K562 (cell line): ENCODE data around the gene PGLYRP1. TPM values are rescaled to one million over a fixed set of nuclear protein-coding genes. Genes with fewer than 3 reads are reported as not detected.
A peak's percentile ranks its signal among the peaks of the same experiment; 100 is the strongest.

Experiments used
- CBX1 ChIP-seq: sonication (generic); IDR thresholded peaks from 2 replicates; pipeline ENCODE4 v1.6.1; 2016; ENCODE audit warnings: antibody characterized with exemption, low read depth, mild to moderate bottlenecking
- CSDE1 ChIP-seq, 2 experiments: fragments of 450-650 bp; IDR thresholded peaks; 2 replicates each; pipeline ENCODE4 v1.6.1; 2016; ENCODE audit warnings: mild to moderate bottlenecking in 1 of 2
- EGR1 ChIP-seq: fragments of 450-650 bp; conservative IDR thresholded peaks from 2 replicates; pipeline ENCODE4 v1.6.1; 2017; ENCODE audit warnings: mild to moderate bottlenecking
- GATAD2A ChIP-seq: fragments of 450-650 bp; IDR thresholded peaks from 2 replicates; pipeline ENCODE4 v1.6.1; 2017
- PML ChIP-seq: IDR thresholded peaks from 2 replicates; pipeline ENCODE4 v1.6.1; 2012; ENCODE audit warnings: low read length, inconsistent platforms
- RB1 ChIP-seq: fragments of 450-650 bp; IDR thresholded peaks from 2 replicates; pipeline ENCODE4 v1.6.1; 2017; ENCODE audit warnings: low read depth, mild to moderate bottlenecking
- SMAD1 ChIP-seq: fragments of 150-350 bp; IDR thresholded peaks from 2 replicates; pipeline ENCODE4 v1.6.1; 2014; ENCODE audit warnings: low read length, low read depth; ENCODE audit not compliant: partially characterized antibody
- SNIP1 ChIP-seq: fragments of 450-650 bp; IDR thresholded peaks from 2 replicates; pipeline ENCODE4 v1.7.1; 2017; ENCODE audit warnings: low read depth, mild to moderate bottlenecking
- ZNF263 ChIP-seq: sonication (generic); formaldehyde crosslinking; IDR thresholded peaks from 2 replicates; pipeline ENCODE4 v1.8.0; 2022; ENCODE audit warnings: mild to moderate bottlenecking, missing genetic modification reagents, borderline replicate concordance
- ZNF41 ChIP-seq: fragments of 250-450 bp; sonication (Bioruptor Pico); conservative IDR thresholded peaks from 2 replicates; pipeline ENCODE4 v1.4.0; 2020; ENCODE audit warnings: mild to moderate bottlenecking
- ZNF785 ChIP-seq: fragments of 250-450 bp; sonication (Bioruptor Pico); IDR thresholded peaks from 2 replicates; pipeline ENCODE4 v1.4.0; 2020; ENCODE audit warnings: mild to moderate bottlenecking
- ZNF830 ChIP-seq: fragments of 250-450 bp; sonication (Bioruptor Pico); IDR thresholded peaks from 2 replicates; pipeline ENCODE4 v1.5.0; 2021; ENCODE audit warnings: mild to moderate bottlenecking
- polyA plus RNA-seq, 8 experiments: library from polyadenylated mRNA; depleted of rRNA in 4 of 8; stranded (reverse) in 5 of 8; unstranded in 3 of 8; fragments of >200 nt; fragmentation: Nextera tagmentation in 2 of 8; fragmentation: Illumina TruSeq in 1 of 8; extraction: Ambion mirVana in 2 of 8; extraction: Trizol in 1 of 8; gene quantifications; 2 replicates each; pipeline versions ENCODE4 v1.2.1 to v1.2.3, GENCODE V29; 2011 to 2014; ENCODE audit warnings: inconsistent platforms in 1 of 8, missing spikeins in 1 of 8
- total RNA-seq, 7 experiments: library from RNA; depleted of rRNA in 6 of 7; stranded (reverse); fragments of >200 nt in 6 of 7; fragmentation: Illumina TruSeq in 2 of 7; extraction: Trizol in 2 of 7; gene quantifications; 2 replicates each; pipeline versions ENCODE4 v1.2.1 to v1.2.3, GENCODE V29; 2011 to 2021; ENCODE audit warnings: low replicate concordance in 1 of 7
- TF ChIP-seq, protein P1 (sequence below): sonication (generic); IDR thresholded peaks from 2 replicates; pipeline ENCODE4 v1.6.1; 2016
- TF ChIP-seq, protein P2 (sequence below): sonication (generic); formaldehyde crosslinking; IDR thresholded peaks from 2 replicates; pipeline ENCODE4 v1.8.1; 2023; ENCODE audit warnings: mild to moderate bottlenecking, missing genetic modification reagents
- TF ChIP-seq, protein P3 (sequence below): sonication (generic); formaldehyde crosslinking; IDR thresholded peaks from 2 replicates; pipeline ENCODE4 v1.8.1; 2023; ENCODE audit warnings: missing genetic modification reagents, mild to moderate bottlenecking, borderline replicate concordance
- TF ChIP-seq, protein P4 (sequence below): fragments of 250-450 bp; sonication (Bioruptor Pico); IDR thresholded peaks from 2 replicates; pipeline ENCODE4 v1.6.1; 2021; ENCODE audit warnings: mild to moderate bottlenecking
- TF ChIP-seq, protein P5 (sequence below): sonication (generic); formaldehyde crosslinking; IDR thresholded peaks from 2 replicates; pipeline ENCODE4 v1.8.0; 2022; ENCODE audit warnings: mild to moderate bottlenecking, missing genetic modification reagents
- TF ChIP-seq, protein P6 (sequence below): sonication (generic); formaldehyde crosslinking; IDR thresholded peaks from 2 replicates; pipeline ENCODE4 v1.8.0; 2023; ENCODE audit warnings: mild to moderate bottlenecking, missing genetic modification reagents

PGLYRP1 gene
- total and polyA plus RNA-seq, 9 of the 15 experiments (the other 6 are each of a cell fraction or from before 2014, with no cell fraction given) = not detected

DNA sequence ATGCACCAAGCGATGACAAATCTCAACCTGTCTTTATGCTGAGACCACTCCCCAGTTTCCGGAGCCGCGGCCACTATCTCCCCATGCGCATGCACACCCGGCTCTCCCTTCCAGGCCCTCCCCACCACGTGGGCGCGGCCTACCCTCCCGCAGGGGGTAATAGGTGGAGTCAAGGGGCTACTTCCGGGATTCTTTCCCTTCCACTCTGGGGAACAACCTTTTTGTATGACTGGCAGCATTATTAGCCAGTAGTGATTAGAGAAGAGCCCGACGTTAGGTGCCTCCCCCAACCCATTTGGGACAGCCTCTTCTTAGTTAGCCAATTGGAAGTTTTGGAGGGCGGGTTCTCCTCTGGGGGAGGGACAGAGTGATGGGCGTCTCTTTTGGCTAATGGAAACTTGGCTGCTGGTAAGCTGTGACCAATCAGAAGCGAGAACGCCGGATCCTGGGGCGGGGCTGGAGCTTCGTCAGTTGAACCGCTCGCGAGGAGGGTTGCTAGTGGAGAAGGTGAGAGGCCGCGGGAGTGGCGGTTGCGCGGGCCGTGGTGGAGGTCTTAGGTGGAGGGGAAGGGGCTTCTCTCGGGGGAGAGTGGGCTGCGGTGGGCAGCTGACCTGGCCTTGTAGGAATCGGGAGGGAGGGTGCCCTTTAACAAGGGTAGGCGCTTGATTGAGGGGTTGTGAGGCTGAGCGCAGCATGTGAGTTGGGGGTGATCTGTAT, 27.7 kb downstream of the PGLYRP1 start, which contains the start of gene CCDC61 (continued):
- TF ChIP-seq, protein P1, sequence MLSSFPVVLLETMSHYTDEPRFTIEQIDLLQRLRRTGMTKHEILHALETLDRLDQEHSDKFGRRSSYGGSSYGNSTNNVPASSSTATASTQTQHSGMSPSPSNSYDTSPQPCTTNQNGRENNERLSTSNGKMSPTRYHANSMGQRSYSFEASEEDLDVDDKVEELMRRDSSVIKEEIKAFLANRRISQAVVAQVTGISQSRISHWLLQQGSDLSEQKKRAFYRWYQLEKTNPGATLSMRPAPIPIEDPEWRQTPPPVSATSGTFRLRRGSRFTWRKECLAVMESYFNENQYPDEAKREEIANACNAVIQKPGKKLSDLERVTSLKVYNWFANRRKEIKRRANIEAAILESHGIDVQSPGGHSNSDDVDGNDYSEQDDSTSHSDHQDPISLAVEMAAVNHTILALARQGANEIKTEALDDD = no peak
- TF ChIP-seq EGR1 (peak; percentile 46), ZNF41 (CRISPR knock-in tag) (no peak), CSDE1 (IDR thresholded peaks at IDR 0.05) (no peak), PML (peak; percentile 61; the same call in 1 of the 2 replicates), ZNF785 (CRISPR knock-in tag) (no peak), SNIP1 (no peak), RB1 (no peak; the same call in 1 of the 2 replicates), ZNF830 (CRISPR knock-in tag) (no peak), SMAD1 (peak; percentile 56), GATAD2A (no peak; the same call in 1 of the 2 replicates), CBX1 (no peak), ZNF263 (CRISPR knock-in tag) (no peak)
- TF ChIP-seq, protein P2, sequence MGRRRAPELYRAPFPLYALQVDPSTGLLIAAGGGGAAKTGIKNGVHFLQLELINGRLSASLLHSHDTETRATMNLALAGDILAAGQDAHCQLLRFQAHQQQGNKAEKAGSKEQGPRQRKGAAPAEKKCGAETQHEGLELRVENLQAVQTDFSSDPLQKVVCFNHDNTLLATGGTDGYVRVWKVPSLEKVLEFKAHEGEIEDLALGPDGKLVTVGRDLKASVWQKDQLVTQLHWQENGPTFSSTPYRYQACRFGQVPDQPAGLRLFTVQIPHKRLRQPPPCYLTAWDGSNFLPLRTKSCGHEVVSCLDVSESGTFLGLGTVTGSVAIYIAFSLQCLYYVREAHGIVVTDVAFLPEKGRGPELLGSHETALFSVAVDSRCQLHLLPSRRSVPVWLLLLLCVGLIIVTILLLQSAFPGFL (CRISPR knock-in tag) = no peak
- TF ChIP-seq, protein P3, sequence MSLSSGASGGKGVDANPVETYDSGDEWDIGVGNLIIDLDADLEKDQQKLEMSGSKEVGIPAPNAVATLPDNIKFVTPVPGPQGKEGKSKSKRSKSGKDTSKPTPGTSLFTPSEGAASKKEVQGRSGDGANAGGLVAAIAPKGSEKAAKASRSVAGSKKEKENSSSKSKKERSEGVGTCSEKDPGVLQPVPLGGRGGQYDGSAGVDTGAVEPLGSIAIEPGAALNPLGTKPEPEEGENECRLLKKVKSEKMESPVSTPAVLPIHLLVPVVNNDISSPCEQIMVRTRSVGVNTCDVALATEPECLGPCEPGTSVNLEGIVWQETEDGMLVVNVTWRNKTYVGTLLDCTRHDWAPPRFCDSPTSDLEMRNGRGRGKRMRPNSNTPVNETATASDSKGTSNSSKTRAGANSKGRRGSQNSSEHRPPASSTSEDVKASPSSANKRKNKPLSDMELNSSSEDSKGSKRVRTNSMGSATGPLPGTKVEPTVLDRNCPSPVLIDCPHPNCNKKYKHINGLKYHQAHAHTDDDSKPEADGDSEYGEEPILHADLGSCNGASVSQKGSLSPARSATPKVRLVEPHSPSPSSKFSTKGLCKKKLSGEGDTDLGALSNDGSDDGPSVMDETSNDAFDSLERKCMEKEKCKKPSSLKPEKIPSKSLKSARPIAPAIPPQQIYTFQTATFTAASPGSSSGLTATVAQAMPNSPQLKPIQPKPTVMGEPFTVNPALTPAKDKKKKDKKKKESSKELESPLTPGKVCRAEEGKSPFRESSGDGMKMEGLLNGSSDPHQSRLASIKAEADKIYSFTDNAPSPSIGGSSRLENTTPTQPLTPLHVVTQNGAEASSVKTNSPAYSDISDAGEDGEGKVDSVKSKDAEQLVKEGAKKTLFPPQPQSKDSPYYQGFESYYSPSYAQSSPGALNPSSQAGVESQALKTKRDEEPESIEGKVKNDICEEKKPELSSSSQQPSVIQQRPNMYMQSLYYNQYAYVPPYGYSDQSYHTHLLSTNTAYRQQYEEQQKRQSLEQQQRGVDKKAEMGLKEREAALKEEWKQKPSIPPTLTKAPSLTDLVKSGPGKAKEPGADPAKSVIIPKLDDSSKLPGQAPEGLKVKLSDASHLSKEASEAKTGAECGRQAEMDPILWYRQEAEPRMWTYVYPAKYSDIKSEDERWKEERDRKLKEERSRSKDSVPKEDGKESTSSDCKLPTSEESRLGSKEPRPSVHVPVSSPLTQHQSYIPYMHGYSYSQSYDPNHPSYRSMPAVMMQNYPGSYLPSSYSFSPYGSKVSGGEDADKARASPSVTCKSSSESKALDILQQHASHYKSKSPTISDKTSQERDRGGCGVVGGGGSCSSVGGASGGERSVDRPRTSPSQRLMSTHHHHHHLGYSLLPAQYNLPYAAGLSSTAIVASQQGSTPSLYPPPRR (CRISPR knock-in tag) = no peak
- TF ChIP-seq, protein P4, sequence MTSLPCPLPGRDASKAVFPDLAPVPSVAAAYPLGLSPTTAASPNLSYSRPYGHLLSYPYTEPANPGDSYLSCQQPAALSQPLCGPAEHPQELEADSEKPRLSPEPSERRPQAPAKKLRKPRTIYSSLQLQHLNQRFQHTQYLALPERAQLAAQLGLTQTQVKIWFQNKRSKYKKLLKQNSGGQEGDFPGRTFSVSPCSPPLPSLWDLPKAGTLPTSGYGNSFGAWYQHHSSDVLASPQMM (CRISPR knock-in tag) = no peak
- TF ChIP-seq, protein P5, sequence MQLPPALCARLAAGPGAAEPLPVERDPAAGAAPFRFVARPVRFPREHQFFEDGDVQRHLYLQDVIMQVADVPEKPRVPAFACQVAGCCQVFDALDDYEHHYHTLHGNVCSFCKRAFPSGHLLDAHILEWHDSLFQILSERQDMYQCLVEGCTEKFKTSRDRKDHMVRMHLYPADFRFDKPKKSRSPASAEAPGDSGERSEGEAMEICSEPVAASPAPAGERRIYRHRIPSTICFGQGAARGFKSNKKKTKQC (CRISPR knock-in tag) = no peak
- TF ChIP-seq, protein P6, sequence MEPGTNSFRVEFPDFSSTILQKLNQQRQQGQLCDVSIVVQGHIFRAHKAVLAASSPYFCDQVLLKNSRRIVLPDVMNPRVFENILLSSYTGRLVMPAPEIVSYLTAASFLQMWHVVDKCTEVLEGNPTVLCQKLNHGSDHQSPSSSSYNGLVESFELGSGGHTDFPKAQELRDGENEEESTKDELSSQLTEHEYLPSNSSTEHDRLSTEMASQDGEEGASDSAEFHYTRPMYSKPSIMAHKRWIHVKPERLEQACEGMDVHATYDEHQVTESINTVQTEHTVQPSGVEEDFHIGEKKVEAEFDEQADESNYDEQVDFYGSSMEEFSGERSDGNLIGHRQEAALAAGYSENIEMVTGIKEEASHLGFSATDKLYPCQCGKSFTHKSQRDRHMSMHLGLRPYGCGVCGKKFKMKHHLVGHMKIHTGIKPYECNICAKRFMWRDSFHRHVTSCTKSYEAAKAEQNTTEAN = no peak
